Lung (tissue), 12 donors: Measurements from ENCODE around the gene ARHGEF28. TPM values are rescaled to one million over a fixed set of nuclear protein-coding genes. Genes with fewer than 3 reads are reported as not detected.

ENCODE experiments used
- ATAC-seq: fragments of 200-7000 bp; cut with Tn5 transposase; one replicate; pipeline ENCODE4 v1.9.1; 2020; ENCODE audit warnings: moderate number of reproducible peaks; ENCODE audit not compliant: insufficient read depth, low FRiP score
- DNase-seq, 3 donors: peaks; one replicate each; pipeline ENCODE4 v3.0.0-alpha.2; 2013 to 2017
- H3K27ac ChIP-seq, 2 donors: one replicate each; pipeline ENCODE4 v1.5.1; 2013; ENCODE audit warnings: mild to moderate bottlenecking in 2 of 2, moderate library complexity in 2 of 2, control low read depth in 1 of 2, inconsistent platforms in 1 of 2, low read depth in 1 of 2, low read length in 1 of 2
- H3K27me3 ChIP-seq, 3 donors: one replicate each; pipeline ENCODE4 v1.5.1; 2013; ENCODE audit warnings: low read length in 2 of 3; ENCODE audit not compliant: control insufficient read depth in 3 of 3, insufficient read depth in 3 of 3
- H3K36me3 ChIP-seq, 4 donors: one replicate each; pipeline ENCODE4 v1.5.1; 2013; ENCODE audit warnings: low read length in 4 of 4, mild to moderate bottlenecking in 1 of 4, moderate library complexity in 1 of 4; ENCODE audit not compliant: control insufficient read depth in 4 of 4, insufficient read depth in 4 of 4
- H3K4me1 ChIP-seq, 5 donors: one replicate each; pipeline ENCODE4 v1.5.1; 2013; ENCODE audit warnings: low read length in 5 of 5, mild to moderate bottlenecking in 2 of 5, moderate library complexity in 1 of 5; ENCODE audit not compliant: control insufficient read depth in 5 of 5, insufficient read depth in 5 of 5
- H3K4me3 ChIP-seq: one replicate; pipeline ENCODE4 v1.5.1; 2013; ENCODE audit warnings: mild to moderate bottlenecking, control low read depth, moderate library complexity
- H3K9ac ChIP-seq, 2 donors: one replicate each; pipeline ENCODE4 v1.5.1; 2013; ENCODE audit warnings: low read length in 2 of 2, control low read depth in 1 of 2; ENCODE audit not compliant: insufficient read depth in 1 of 2
- H3K9me3 ChIP-seq, 4 donors: one replicate each; pipeline ENCODE4 v1.5.1; 2013; ENCODE audit warnings: low read length in 3 of 4, mild to moderate bottlenecking in 1 of 4, moderate library complexity in 1 of 4; ENCODE audit not compliant: control insufficient read depth in 4 of 4, insufficient read depth in 3 of 4
- CTCF ChIP-seq: IDR thresholded peaks from 2 replicates; pipeline ENCODE4 v1.5.1; 2012; ENCODE audit warnings: mild to moderate bottlenecking; ENCODE audit errors: control extremely low read depth, extremely low read depth
- WGBS, 2 donors: extraction: QIAGEN DNeasy Blood & Tissue Kit; methylation state at CpG; one replicate each; pipeline ENCODE4 v1.1.7; 2013; 5-methylcytosine and 5-hydroxymethylcytosine counted together
- polyA plus RNA-seq, 2 donors: library from polyadenylated mRNA; stranded (reverse); fragments of 200-250 nt; gene quantifications; one replicate each; pipeline ENCODE4 v1.2.1, GENCODE V29; 2013
- total RNA-seq, 2 donors: library from RNA; depleted of rRNA in 1 of 2; stranded (reverse); fragments of >200 nt in 1 of 2; gene quantifications; one replicate each; pipeline ENCODE4 v1.2.1, GENCODE V29; 2014 to 2021
- donor health status: control.
- donor health status: control.
- donor health status: Bipolar disorder and iron deficiency.
- donor health status: healthy.
- donor health status: DM: yes; HTN: yes; CAD: no.

Gene ARHGEF28
- total and polyA plus RNA-seq, 4 donors: 3.0 to 13.0 (median 10.0) TPM

GRCh38 chr5:73626814-73627313 lies 868 bp downstream of the ARHGEF28 start:
- H3K4me1 ChIP-seq: peaks cover 0 to 8% (median 5%) of the 10 kb centered on the region in 5 donors

GRCh38 chr5:73629456-73629855 lies 3.5 kb downstream of the ARHGEF28 start:
- Histone ChIP-seq H3K9ac (no peak overlapping the region), H3K4me3 (no peak overlapping the region), H3K9me3 (no peaks in the 10 kb centered on the region), H3K4me1 (peaks cover 0 to 8% (median 6%) of the 10 kb centered on the region in 5 donors), H3K36me3 (no peaks in the 10 kb centered on the region), H3K27ac (no peak overlapping the region), H3K27me3 (peaks cover 0 to 27% (median 8%) of the 10 kb centered on the region in 3 donors)
- no peak for TF ChIP-seq CTCF
- DNase-seq (no peak), ATAC-seq (no peak)

More at GRCh38 chr5:73626814-73627313, 868 bp downstream of the ARHGEF28 start:
- H3K27ac ChIP-seq: no peak overlapping the region
- H3K4me3 ChIP-seq: peak overlapping the region; percentile 54
- DNase-seq (no peak), ATAC-seq (no peak)
- no peak overlapping the region for H3K9ac ChIP-seq
- H3K36me3 ChIP-seq: no peaks in the 10 kb centered on the region
- WGBS, 2 donors: 82 to 83% methylated on average over 14 of the region's 14 CpGs
- H3K9me3 ChIP-seq: no peaks in the 10 kb centered on the region
- peaks cover 0 to 27% (median 8%) of the 10 kb centered on the region in 3 donors for H3K27me3 ChIP-seq
- no peak for TF ChIP-seq CTCF

GRCh38 chr5:73630765-73631164 lies 4.8 kb downstream of the ARHGEF28 start:
- Histone ChIP-seq H3K36me3 (no peaks in the 10 kb centered on the region), H3K27ac (no peak overlapping the region), H3K27me3 (peaks cover 0 to 23% (median 8%) of the 10 kb centered on the region in 3 donors), H3K9me3 (no peaks in the 10 kb centered on the region), H3K9ac (no peak overlapping the region), H3K4me3 (no peak overlapping the region), H3K4me1 (peaks cover 0 to 8% (median 4%) of the 10 kb centered on the region in 5 donors)
- TF ChIP-seq CTCF: no peak
- no peak for DNase-seq
- no peak for ATAC-seq

- H3K36me3 ChIP-seq: no peaks in the 10 kb centered on the region
- H3K4me1 ChIP-seq: peaks cover 0 to 4% (median 3%) of the 10 kb centered on the region in 5 donors
- DNase-seq (no peak), ATAC-seq (no peak)
- TF ChIP-seq CTCF: no peak
- no peak overlapping the region for H3K4me3 ChIP-seq
- peaks cover 0 to 20% (median 8%) of the 10 kb centered on the region in 3 donors for H3K27me3 ChIP-seq
- no peak overlapping the region for H3K27ac ChIP-seq
- H3K9me3 ChIP-seq: no peaks in the 10 kb centered on the region
- H3K9ac ChIP-seq: no peak overlapping the region
Measured at GRCh38 chr5:73631500-73631899, 5.5 kb downstream of the ARHGEF28 start.
